H1 (cell line): ENCODE results near the gene CSRP3. TPM values are rescaled to one million over a fixed set of nuclear protein-coding genes. Genes with fewer than 3 reads are reported as not detected.

Experiments used
- polyA plus RNA-seq, 7 experiments: library from polyadenylated mRNA; depleted of rRNA in 3 of 7; stranded (reverse) in 5 of 7; unstranded in 2 of 7; fragments of >200 nt in 5 of 7; fragments of 200-250 nt in 2 of 7; gene quantifications; 1 replicate in 5 of 7; 2 replicates in 1 of 7; 4 replicates in 1 of 7; pipeline versions ENCODE4 v1.2.1 to v1.2.3, GENCODE V29; 2011 to 2013; ENCODE audit warnings: missing spikeins in 2 of 7, mixed read lengths in 2 of 7
- total RNA-seq: library from RNA; stranded (reverse); fragmentation: NEBNext Ultra II Directional; extraction: Animal tissue kit (Norgen Biotek cat#: 25700); gene quantifications from 2 replicates; pipeline ENCODE4 v1.2.1, GENCODE V29; 2021
- TF ChIP-seq, protein P1 (sequence below): IDR thresholded peaks from 2 replicates; pipeline ENCODE4 v1.6.1; 2012; ENCODE audit warnings: inconsistent platforms

The CSRP3 gene
- total and polyA plus RNA-seq, 2 of the 8 experiments (the other 6 are each of a cell fraction or from before 2014, with no cell fraction given): not detected

GRCh38 chr11:19187114-19187832 is 14.5 kb downstream of the CSRP3 start (continued):
- TF ChIP-seq, protein P1, sequence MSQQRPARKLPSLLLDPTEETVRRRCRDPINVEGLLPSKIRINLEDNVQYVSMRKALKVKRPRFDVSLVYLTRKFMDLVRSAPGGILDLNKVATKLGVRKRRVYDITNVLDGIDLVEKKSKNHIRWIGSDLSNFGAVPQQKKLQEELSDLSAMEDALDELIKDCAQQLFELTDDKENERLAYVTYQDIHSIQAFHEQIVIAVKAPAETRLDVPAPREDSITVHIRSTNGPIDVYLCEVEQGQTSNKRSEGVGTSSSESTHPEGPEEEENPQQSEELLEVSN: no peak
